Measurements from ENCODE around the gene KCNA2.

GRCh38 chr1:110570307-110570706, 35.9 kb downstream of the KCNA2 start:
- no peak for TF ChIP-seq CTCF (IDR thresholded peaks at IDR 0.05; ENCODE audit: borderline replicate concordance, extremely low read depth, low read length, poor library complexity, severe bottlenecking)
- no peak for TF ChIP-seq EZH2 (IDR thresholded peaks at IDR 0.05; ENCODE audit: borderline replicate concordance, low read depth, low read length, severe bottlenecking)

Measured in DND-41 (cell line).